ENCODE data around the gene OR5B17.
"Not testable (repeated sequence)": the region's sequence is repeated elsewhere in the genome, so short reads cannot be mapped to it uniquely, and the experiment has no call there.

OR5B17 gene

DNA sequence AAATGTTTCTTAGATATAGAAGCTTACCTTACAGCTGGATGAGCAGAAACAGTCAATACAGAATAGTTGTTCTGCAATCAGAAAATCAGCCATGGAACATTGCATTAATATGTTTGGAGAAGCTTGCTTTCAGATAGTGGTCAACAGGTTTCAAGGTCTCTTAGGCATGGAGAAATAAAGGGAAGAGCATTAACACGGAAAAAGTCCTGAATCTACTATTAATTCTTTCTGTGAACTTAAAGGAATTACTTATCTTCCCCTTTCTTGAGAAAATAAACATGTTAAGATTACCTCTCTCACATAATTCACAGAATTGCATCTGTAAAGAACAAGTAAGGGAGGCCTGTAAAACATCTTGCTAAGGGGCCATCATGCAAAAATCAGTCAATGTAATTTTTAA, 47.9 kb upstream of the OR5B17 start, which contains the start of gene OR5B3 (continued):
- TF ChIP-seq, protein P1, sequence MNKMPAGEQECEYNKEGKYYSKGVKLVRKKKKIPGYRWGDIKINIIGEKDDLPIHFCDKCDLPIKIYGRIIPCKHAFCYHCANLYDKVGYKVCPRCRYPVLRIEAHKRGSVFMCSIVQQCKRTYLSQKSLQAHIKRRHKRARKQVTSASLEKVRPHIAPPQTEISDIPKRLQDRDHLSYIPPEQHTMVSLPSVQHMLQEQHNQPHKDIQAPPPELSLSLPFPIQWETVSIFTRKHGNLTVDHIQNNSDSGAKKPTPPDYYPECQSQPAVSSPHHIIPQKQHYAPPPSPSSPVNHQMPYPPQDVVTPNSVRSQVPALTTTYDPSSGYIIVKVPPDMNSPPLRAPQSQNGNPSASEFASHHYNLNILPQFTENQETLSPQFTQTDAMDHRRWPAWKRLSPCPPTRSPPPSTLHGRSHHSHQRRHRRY (tag by site-specific recombination; IDR thresholded peaks at IDR 0.05): no peak

DNA sequence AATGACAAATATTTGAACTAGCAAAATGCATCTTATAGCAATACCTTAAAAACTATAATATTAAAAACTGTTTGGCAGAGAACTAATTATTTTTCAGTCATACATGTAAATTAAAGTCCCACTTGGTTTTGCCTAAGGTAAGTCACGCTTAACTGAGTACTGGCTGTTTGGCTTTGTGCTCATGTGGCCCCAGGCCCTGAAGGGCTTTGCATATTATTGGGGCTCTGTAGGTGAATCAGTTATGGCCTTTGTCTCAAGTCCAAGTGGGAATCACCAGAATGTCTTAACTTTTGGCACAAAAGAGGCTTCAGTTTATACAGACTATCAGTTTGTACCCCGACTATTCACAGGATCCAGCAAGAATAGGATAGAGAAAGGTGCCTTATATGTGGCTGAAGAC, 40.8 kb upstream of the OR5B17 start:
- CTCF ChIA-PET; H3K9me3 ChIP-seq (ENCODE audit: control insufficient read depth, insufficient read depth, low read depth, low read length); POLR2A ChIA-PET; H3K36me3 ChIP-seq (ENCODE audit: control insufficient read depth in 2 of 2, insufficient read depth in 1 of 2, low read length in 2 of 2); H3K4me3 ChIP-seq (ENCODE audit: low read depth, low read length); H3K4me1 ChIP-seq (ENCODE audit: control insufficient read depth, insufficient read depth, low read length); H3K27ac ChIP-seq (ENCODE audit: extremely low read depth, low read depth, low read length): not testable (repeated sequence)

DNA sequence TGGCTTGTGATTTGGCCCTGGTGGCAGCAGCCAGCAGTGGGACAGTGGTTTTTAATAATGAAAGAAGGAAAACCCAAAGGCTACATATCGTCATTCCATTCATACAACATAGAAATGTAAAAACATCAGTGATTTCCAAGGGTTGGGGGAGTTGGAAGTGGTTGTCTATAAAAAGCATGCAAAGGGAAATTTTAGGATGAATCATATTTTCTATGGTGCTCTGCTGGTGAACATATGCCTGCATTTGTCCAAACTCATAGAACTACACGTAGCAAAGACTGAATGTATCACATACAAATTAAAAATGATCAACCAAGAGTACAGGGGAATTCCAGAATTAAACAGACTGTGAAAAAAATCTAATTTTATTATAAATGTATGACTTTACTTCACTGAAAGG, 36.7 kb upstream of the OR5B17 start:
- ChIA-PET CTCF (no interaction called here), POLR2A (no interaction called here)
- Histone ChIP-seq H3K4me1 (ENCODE audit: control insufficient read depth, insufficient read depth, low read length) (no peaks in the 10 kb centered on the region), H3K36me3 (ENCODE audit: control insufficient read depth in 2 of 2, insufficient read depth in 1 of 2, low read length in 2 of 2) (no peaks in the 10 kb centered on the region), H3K4me3 (ENCODE audit: low read depth, low read length) (no peak overlapping the region), H3K9me3 (ENCODE audit: control insufficient read depth, insufficient read depth, low read depth, low read length) (no peaks in the 10 kb centered on the region), H3K27ac (ENCODE audit: extremely low read depth, low read depth, low read length) (no peak overlapping the region)
- TF ChIP-seq, protein P2, sequence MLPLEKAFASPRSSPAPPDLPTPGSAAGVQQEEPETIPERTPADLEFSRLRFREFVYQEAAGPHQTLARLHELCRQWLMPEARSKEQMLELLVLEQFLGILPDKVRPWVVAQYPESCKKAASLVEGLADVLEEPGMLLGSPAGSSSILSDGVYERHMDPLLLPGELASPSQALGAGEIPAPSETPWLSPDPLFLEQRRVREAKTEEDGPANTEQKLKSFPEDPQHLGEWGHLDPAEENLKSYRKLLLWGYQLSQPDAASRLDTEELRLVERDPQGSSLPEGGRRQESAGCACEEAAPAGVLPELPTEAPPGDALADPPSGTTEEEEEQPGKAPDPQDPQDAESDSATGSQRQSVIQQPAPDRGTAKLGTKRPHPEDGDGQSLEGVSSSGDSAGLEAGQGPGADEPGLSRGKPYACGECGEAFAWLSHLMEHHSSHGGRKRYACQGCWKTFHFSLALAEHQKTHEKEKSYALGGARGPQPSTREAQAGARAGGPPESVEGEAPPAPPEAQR (tag by site-specific recombination; IDR thresholded peaks at IDR 0.05): no peak
- TF ChIP-seq, protein P3, sequence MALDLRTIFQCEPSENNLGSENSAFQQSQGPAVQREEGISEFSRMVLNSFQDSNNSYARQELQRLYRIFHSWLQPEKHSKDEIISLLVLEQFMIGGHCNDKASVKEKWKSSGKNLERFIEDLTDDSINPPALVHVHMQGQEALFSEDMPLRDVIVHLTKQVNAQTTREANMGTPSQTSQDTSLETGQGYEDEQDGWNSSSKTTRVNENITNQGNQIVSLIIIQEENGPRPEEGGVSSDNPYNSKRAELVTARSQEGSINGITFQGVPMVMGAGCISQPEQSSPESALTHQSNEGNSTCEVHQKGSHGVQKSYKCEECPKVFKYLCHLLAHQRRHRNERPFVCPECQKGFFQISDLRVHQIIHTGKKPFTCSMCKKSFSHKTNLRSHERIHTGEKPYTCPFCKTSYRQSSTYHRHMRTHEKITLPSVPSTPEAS (tag by site-specific recombination; IDR thresholded peaks at IDR 0.05): no peak
- TF ChIP-seq, protein P4, sequence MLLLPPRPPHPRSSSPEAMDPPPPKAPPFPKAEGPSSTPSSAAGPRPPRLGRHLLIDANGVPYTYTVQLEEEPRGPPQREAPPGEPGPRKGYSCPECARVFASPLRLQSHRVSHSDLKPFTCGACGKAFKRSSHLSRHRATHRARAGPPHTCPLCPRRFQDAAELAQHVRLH (tag by site-specific recombination; IDR thresholded peaks at IDR 0.05): no peak
- TF ChIP-seq, protein P5, sequence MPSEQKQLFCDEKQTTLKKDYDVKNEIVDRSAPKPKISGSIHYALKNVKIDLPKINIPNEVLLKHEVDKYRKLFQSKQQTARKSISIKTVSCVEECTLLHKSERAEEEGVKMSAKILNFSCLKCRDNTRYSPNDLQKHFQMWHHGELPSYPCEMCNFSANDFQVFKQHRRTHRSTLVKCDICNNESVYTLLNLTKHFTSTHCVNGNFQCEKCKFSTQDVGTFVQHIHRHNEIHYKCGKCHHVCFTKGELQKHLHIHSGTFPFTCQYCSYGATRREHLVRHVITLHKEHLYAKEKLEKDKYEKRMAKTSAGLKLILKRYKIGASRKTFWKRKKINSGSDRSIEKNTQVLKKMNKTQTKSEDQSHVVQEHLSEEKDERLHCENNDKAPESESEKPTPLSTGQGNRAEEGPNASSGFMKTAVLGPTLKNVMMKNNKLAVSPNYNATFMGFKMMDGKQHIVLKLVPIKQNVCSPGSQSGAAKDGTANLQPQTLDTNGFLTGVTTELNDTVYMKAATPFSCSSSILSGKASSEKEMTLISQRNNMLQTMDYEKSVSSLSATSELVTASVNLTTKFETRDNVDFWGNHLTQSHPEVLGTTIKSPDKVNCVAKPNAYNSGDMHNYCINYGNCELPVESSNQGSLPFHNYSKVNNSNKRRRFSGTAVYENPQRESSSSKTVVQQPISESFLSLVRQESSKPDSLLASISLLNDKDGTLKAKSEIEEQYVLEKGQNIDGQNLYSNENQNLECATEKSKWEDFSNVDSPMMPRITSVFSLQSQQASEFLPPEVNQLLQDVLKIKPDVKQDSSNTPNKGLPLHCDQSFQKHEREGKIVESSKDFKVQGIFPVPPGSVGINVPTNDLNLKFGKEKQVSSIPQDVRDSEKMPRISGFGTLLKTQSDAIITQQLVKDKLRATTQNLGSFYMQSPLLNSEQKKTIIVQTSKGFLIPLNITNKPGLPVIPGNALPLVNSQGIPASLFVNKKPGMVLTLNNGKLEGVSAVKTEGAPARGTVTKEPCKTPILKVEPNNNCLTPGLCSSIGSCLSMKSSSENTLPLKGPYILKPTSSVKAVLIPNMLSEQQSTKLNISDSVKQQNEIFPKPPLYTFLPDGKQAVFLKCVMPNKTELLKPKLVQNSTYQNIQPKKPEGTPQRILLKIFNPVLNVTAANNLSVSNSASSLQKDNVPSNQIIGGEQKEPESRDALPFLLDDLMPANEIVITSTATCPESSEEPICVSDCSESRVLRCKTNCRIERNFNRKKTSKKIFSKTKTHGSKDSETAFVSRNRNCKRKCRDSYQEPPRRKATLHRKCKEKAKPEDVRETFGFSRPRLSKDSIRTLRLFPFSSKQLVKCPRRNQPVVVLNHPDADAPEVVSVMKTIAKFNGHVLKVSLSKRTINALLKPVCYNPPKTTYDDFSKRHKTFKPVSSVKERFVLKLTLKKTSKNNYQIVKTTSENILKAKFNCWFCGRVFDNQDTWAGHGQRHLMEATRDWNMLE (tag by site-specific recombination; conservative IDR thresholded peaks at IDR 0.05; ENCODE audit: low read depth): no peak

DNA sequence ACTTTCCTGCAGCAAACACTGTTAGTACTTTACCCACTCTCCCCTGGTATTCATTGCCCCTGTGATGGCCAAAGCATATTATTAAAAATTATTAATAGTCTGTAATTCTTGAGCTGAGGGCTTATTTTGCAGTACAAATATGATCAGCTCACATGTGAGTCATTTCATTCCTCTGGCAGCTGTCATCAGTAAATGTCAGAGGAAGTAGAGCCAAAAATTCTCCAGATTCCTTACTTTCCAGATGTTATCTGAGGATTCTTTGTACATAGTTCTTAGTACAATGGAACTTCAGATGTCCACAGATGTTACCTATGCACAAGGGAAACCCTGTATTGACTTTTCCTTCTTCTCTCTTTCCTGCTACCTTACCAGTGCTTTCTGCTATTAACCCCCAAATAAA, 35.3 kb upstream of the OR5B17 start:
- POLR2A ChIA-PET: no interaction called here

More for the DNA sequence above, 35.3 kb upstream of the OR5B17 start:
- no peak overlapping the region for H3K27ac ChIP-seq (ENCODE audit: extremely low read depth, low read depth, low read length)
- CTCF ChIA-PET: no interaction called here
- H3K4me1 ChIP-seq (ENCODE audit: control insufficient read depth, insufficient read depth, low read length): no peaks in the 10 kb centered on the region
- no peaks in the 10 kb centered on the region for H3K9me3 ChIP-seq (ENCODE audit: control insufficient read depth, insufficient read depth, low read depth, low read length)
- H3K36me3 ChIP-seq (ENCODE audit: control insufficient read depth in 2 of 2, insufficient read depth in 1 of 2, low read length in 2 of 2): no peaks in the 10 kb centered on the region
- H3K4me3 ChIP-seq (ENCODE audit: low read depth, low read length): no peak overlapping the region
- TF ChIP-seq, protein P6, sequence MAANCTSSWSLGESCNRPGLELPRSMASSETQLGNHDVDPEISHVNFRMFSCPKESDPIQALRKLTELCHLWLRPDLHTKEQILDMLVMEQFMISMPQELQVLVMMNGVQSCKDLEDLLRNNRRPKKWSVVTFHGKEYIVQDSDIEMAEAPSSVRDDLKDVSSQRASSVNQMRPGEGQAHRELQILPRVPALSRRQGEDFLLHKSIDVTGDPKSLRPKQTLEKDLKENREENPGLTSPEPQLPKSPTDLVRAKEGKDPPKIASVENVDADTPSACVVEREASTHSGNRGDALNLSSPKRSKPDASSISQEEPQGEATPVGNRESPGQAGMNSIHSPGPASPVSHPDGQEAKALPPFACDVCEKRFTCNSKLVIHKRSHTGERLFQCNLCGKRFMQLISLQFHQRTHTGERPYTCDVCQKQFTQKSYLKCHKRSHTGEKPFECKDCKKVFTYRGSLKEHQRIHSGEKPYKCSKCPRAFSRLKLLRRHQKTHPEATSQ (tag by site-specific recombination; IDR thresholded peaks at IDR 0.05): no peak

Measured in HEK293 (cell line).